NOMO-1 treated with DMSO at 0.1 percent for 48 hours (cell line): ENCODE measurements around the gene FRMD8.

Experiments used
- DNase-seq: peaks from one replicate; lab custom pipeline; 2025; ENCODE audit not compliant: unreplicated experiment; lab: John Stamatoyannopoulos, UW

Gene FRMD8

DNA sequence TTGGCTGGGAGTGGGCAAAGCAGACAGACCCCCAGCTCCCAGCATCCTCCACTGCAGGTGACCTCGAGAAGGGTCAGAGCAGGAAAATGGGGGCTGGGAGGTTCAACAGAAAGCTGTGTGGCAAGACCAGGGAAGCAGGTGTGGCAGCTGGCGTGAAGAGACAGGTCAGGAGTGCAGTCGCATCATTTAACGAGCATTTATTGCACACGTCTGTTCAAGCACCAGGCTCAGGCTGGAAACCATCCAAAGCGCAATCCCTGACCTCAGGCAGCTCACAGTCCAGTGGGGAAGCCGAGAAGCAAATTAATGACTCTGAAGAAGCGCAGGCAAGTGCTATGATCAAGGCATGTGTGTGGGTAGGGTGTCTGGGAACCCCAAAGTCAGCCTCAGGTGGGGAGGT lies 11.4 kb upstream of the FRMD8 start:
- no peak for DNase-seq

DNA sequence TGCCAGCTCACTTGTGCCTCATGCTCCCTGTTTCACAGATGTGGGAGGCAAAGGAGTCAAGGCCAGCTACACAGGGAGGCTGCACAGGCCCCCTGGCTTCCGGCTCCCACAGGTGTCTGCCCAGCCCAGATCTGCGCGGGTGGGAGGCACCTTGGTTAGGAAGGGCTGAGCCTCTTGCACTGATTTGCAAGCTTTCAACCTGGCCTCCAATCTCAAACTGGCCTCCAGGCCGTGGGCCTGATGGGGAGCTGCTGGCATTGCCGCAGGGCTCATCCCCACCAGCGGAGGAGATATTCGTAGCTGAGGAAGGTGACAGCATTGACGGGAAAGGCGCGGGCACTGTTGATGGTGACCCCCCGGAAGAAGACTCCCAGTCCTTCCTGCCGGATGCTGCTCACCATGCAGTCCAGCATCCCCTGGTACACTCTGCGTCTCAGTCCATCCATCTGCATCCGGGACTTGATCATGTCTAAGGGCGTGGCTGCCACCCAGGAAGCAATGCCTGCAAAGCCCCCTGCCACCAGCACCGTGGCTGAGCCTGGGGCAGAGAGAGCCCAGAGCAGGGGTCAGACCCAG lies 10.2 kb upstream of the FRMD8 start:
- DNase-seq: no peak

DNA sequence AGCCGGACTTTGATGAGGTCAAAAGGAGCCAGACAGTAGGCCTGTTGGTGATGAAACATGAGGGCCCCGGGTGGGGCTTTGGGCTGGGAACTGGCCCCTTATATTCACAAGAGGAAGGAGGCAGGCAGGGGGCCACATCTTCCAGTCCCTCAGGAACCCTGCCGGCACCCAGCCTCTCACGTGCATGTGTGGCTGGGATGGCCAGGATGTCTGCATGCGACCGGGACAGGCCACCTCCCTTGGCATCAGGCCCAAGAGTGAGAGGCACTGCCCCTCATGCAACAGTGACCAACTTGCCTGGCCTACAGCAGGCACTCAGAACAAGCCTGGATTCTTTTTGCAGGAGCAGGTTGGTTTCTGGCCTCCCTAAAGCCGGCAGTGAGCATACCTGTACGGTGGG lies 9.4 kb upstream of the FRMD8 start:
- no peak for DNase-seq

DNA sequence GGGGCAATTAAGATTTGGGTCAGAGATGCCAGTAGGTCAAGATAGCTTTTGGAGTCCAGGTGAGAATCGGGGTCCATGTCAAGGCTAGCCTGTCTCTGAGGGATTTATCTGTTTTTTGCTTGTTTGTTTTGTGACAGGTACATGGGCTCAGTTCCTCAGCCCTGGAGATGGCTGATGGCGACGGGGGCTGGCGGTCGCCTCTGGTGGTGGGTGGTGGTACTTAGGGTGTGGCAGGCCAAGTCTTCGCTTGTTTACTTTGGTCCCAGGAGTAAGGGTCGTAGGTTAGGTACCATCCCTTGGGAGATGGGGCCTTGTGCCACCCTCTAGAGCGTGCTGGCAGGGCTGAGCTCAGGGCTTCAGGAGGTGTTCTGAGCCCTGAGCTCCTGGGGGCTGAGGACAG lies 8.7 kb upstream of the FRMD8 start:
- DNase-seq: no peak

DNA sequence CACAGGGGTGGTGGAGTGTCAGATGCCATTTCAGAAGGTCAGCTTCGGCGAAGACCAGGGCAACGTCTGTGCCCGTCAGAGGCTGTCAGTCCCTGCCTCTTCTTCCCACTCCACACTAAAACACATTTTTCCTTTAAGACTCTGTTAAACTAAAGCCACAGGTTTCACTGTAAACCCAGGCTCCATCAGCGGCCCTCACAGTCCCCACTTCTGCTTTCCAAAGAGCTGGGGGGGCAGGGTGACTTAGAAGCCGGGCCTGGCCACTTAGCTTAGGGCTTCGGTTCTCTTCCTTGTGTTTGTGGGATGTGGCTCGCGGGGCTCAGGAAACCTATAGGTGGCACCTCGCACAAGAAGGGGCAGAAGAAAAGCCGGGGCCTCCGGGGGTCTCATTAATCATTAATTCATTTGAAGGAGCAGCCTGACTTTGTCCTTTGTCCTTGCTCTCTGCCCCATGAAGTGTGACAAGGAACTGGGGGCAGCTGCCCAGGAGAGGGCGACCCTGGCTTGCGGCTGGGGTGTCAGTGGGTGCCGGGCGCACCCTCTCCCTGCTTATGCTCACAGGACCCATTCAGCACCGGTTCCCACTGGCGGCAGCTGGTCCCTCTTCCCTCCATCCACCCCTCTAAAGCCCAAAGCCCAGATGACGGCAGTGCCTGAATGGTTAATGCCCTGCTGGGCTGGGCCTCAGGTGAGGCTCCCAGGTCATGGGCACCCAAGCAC lies 8.1 kb upstream of the FRMD8 start:
- DNase-seq: peak; percentile 84

DNA sequence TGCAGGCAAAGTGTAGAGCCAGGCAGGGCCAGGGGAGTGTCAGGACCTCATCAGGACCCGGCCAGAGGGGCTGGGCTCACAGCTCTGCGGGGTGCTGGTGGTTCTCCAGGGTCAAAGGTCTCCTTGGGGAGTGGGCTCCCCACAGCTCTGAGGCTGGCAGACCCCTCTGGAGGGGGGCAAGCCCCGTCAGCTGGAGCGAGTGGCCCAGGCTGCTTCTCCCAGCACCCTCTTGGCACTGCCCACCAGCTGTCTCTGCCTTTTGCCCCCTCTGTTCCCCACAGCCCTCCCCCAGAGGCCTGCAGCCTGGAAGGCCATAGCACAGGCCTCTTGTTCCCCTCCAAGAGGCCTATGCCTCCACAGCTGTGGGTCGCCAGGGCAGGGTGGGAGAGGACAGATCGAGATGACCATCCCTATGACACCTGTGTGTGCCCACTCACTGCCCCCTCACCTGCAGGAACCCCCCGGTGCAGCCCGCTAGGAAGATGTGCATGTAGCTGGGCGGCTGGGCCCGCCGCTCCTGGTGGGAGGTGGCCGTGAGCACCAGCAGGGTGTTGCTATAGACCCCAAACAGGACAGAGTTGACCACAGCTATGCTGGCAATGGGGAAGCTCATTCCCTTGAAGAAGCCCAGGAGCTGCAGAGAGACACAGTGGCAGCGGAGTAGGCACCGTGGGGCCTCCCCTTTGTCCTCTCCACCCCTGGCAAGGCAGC lies 7.4 kb upstream of the FRMD8 start:
- DNase-seq: no peak

DNA sequence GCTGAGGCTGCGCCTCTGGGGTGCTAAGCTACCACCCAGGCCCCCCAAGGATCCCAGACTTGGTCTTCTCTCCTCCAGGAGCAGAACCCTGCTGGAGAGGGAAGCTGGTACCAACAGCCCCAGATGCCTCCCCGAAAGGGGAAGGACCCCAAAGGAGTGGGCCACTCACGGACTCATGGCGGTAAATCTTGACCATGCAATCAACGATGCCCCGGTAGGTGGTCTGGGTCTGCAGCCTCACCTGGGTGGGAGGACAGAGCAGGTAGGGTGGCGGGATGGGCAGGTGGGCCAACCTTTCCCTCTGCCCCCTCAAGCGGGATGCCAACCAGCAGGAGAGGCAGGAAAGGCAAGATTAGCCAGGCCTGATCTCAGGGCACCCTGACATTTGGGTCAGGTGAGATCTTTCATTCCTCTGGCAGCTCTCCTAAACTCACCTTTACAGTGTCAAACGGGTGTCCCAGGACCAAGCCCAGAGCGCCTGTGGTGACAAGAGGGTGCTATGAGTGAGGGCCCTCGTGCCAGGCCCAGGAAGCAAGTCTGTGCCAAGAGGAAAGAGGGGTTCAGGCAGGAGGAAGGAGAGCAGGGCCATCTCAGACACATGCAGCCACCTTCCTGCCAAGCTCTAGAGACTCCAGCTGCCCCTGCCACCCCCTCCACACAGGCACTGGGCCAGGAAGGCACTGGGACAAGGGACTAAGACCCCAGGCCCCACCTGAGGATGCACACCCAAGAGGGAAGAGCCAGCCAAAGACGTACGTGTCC lies 6.6 kb upstream of the FRMD8 start:
- no peak for DNase-seq

DNA sequence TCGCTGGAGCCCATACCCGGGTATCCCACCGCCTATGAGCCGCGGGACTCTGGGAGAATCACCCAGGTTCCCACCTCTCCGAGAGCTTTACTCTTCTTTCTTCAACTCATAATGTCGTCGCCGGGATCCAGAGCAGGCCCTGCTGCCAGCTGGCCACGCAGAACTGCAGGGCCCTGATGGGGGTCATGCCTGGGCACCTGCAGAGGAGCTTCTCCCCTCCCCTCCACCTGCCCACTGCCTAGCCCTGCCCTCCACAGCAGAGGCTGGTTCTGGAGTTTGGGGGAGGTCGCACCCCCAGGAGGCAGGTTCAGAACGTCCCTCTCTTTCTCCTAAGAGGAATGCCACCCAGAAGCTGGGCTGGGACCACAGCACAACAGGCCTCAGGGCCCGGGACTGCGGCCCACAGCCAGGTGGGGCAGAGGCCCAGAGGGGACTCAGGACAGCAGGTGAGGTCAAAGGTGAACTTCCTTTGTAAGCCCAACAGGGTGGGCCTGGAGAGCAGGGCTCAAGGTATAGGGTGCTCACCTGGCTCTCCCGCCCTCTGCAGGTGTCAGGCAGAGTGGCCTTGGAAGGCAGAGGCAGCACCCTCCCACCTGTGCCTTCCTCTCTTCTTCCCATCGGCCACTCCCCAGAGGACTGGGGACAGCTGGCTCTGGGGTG lies 5.8 kb upstream of the FRMD8 start:
- DNase-seq: no peak

DNA sequence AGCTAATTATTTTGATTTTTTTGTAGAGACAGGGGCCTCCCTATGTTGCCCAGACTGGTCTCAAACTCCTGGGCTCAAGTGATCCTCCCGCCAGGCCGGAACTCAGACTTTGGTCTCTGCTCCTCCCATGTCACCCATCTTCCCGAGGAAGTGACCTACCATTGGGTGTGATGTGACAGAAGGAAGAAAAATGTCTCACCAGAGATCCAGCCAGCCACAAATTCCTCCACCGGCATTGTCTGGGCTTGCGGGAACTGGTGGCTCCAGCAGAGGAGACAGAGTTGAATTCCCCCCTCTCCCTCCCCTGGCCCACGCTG lies 4.8 kb upstream of the FRMD8 start:
- peak; percentile 62 for DNase-seq

DNA sequence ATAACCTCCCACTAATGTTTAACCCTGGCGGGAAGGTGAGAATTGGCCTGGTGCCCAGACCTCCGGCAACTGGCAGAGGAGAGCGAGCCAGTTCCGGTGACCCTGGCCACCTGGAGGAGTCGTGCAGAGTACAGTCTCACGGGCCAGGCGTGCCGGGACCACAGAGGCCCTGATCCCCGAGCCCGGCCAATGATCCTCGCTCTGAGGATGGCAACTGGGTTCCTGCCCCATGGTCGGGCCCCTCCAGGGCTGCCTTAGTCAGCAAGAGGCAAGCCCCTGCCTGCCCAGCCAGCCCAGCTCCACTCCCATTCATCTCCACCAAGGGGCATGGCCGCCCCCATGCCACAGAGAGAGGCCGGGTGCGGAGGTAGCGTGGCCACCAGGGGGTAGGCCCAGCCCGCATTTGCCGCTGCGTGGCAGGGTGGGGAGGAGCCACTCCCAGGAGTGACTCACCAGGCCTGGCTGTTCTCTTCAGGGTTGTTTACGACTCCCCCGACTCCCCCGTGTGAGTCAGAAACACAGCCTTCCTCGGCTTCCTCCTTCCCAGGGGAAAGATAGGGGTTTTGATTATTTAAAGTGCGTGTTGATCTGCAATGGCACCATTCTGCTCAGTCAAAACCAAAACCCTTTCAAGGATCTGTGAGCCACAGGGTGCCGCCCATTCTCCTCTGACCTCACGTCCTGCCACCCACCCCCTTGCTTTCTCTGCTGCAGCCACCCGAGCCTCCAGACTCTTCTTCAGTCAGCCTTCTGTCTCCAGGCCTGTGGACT lies 4.2 kb upstream of the FRMD8 start, which contains the start of gene SLC25A45:
TSS of gene SLC25A45 (minus strand) at position 614 of the 771 bp plus-strand sequence. CDS start 695 bp downstream, outside the sequence.
- DNase-seq: peak; percentile 92

DNA sequence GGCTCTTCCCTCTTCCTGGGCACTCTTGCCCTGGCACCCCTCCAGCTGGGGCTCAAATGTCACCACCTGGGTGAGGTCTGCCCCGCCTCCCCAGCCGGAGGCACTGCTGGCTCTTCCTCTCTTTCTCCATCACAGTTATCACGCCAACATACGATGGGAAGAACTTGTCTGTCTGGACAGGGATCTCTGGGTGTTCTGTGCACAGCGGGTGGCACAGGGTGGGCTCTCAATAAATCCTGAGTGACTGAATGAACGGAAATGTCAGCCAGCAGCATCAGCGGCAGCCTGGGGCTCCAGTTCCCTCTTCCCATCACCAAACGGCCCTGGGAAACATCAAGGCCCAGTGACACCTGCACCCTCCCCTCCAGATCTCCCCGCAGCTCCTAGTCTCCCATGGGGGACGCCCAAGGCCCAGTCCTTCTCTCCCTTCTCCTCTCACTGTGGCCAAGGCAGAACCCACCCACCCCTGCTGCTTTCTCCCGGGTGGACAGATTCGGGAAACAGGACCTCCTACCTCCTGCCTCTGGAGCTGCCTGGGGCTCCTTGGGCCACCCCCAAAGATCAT lies 3.6 kb upstream of the FRMD8 start:
- no peak for DNase-seq

DNA sequence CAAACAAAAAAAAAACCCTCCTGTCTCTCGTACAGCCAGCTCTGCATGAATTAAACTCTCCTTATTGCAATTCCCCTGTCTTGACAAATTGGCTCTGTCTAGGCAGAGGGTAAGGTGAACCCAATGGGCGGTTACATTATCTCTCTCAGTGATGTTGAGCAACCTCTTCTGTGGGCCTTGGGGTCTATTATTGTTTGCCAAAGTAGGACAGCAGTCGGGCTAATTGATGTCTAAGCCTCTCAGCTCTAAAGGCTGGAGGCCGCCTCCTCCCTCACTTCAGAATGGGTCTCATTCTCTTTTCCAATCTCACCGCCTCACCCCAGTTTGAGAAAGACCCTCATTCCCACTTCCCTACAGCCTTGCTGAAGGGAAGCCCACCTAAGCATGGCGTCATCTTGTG lies 2.7 kb upstream of the FRMD8 start:
- DNase-seq: no peak

DNA sequence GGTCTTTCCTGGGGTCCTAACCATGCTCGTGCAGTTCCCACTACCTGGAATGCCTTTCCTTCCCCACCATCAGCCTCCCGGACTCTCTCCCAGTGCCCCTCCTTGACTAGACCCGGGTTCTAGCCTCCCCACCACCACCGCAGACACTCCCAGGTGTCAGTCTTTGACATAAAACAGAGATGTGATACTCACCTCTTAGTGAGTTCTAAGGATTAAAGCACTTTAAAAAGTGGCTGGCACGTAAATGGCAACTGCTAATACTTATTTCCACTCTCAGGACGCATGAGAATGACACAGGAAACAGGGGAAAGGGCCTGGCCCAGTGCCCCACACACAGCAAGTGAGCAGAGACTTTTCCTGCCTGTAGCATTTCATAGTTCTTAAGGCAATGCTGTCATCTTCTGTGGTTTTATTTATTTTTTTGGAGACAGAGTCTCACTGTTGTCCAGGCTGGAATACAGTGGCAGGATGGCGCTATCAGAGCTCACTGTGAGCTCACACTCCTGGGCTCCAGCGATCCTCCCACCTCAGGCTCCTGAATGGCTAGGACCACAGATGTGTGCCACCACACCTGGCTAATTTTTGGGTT lies 2.0 kb upstream of the FRMD8 start:
- DNase-seq: no peak

DNA sequence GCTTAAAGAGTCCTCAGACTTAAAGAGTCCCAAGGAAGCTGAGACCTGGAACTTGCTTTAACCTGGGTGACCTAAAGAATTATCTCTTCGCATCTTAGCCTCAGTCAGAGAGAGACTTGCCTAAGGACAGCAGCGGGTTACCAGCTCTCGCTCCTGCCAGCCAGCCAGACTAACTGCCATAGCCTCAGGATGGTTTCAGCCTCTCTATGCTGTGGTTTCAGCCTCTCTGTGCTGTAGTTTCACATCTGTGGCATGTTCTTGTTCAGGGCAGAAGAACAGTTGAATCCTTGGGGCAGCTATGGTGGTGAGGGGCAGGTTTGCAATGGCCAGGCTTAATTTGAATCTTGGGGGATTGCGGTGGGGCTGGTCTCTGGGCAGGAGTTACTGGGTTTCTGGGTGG lies 2.3 kb downstream of the FRMD8 start:
- DNase-seq: no peak

DNA sequence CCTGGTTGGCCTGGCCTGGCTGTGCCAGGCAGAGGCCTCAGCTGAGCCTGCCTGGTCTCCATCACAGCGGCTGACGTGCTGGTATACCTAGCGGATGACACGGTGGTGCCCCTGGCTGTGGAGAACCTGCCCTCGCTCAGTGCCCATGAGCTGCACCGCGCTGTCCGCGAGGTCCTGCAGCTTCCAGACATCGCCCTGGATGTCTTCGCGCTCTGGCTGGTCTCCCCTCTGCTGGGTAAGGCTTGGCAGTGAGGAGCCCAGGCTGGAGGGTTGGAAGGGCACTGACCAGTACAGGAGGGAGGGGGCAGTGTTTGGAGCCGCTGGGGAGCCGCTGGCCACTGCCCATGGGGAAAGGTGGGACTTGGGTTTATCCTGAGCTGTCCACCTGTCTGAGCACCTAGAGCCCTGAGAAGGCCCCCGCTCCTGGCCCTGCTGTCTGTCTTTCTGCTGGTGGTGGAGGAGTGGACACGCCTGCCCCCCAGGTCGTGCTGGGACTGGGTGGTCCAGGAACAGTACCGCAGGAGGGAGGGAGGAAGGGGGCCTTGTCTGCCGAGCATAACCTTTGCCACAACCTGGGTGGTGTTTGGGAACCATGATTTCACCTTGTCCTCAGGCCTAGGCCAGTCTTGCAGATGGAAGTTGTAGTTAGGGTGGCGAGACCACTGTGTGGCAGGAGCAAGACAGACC lies 3.0 kb downstream of the FRMD8 start:
- DNase-seq: no peak

DNA sequence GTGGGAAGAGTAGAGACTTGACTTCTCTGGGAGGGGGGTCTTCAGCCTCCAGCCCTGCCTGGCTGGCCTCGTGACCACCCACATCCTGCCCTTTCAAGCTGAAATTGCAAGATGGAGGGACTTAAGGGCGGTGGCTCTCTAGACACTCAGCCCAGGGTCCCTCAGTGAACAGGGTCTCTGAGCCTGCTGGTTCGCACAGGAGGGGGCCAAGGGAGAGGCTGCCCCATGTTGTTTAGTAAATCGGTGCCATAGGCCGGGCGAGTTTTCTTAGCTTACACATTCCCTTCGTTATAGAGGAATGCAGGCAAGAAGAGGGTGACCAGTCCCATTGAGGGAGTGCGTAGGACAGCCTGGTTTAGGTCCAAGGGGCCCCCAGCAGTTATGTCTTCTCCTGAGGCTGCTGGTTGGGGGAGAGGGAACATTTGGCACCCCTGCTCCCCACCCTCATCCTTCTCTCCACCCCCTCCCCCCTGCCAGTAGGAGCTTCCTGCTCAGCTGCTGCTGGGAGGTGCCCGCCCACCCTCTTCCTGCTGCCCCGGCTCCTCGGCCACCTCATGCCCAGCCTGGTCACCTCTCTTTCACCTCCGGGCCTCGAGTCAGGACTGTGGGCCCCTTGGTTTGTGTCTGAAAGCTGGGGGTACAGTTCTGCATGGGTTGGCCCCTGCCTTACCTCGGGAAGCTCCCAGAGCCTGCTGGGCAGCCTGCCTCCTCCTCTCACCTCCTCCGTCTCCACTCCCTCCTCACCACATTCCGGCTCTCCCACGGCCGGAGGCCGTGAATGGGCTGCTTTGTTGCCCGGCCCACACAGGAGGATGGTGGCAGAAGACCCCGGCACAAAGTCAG lies 3.9 kb downstream of the FRMD8 start:
- DNase-seq: no peak

DNA sequence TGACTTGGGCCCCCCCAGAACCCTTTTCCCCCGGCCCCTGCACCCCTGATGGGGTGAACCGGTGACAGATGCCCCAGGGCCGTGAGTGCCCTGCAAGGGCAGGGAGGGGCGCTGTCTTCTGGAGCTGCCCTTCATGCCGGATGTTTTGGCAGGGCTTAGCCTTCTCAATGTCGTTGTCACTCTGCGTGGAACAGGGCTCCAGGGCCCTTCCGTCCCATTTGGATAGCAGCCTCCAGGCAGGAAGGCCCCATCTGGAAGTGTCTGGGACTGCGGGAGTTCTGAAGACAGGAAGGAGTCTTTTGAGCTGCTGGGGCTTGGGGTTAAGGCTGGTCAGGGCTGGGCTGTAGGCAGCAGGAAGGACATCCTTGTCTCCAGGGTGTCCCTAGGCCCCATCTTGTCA lies 4.6 kb downstream of the FRMD8 start:
- DNase-seq: no peak

DNA sequence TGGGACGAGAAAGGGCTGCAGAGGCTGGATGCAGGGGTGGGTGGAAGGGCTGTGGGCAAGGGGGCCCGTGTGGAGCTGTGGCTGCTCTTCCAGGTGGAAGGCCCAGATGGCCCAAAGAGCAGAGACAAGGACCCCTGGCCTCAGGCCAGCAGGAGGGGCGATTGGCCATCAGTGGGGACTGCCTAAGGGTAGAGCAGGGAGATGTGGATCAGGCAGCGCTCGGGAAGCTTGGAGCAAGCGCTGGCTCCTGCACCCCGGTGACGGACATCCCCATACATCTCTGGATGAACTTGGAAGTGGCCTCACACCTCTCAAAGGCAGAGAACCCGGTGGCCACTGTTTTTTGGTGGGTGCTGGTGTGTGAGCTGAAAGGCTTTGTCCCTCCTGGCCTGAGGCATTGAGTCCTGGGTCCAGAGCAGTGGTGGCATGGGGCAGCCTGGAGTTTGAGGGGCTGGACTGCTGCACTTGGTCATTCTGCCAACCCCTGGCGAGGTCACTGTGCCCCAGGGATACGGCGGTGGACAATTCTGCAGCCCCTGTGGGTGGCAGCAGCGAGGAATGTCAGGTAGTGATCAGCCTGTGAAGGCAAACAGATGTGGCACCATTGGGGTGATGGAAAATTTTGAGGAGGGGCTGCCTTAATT lies 5.9 kb downstream of the FRMD8 start:
- no peak for DNase-seq
